KMS-11 (cell line): ENCODE data around the gene HES2.

Source experiments
- H2AFZ ChIP-seq: fragments of 200-600 bp; sonication (generic); 2 replicates; pipeline ENCODE4 v1.6.1; 2016; ENCODE audit warnings: antibody characterized with exemption, mixed run types, low read depth
- H3K27ac ChIP-seq: fragments of 200-600 bp; sonication (generic); 2 replicates; pipeline ENCODE4 v1.6.1; 2016; ENCODE audit warnings: mild to moderate bottlenecking, mixed run types
- H3K27me3 ChIP-seq: fragments of 200-600 bp; sonication (generic); 2 replicates; pipeline ENCODE4 v1.6.1; 2017; ENCODE audit warnings: mild to moderate bottlenecking, low read depth, mixed run types, moderate library complexity; ENCODE audit not compliant: insufficient read depth
- H3K36me3 ChIP-seq: fragments of 200-600 bp; sonication (generic); 2 replicates; pipeline ENCODE4 v1.6.1; 2017; ENCODE audit warnings: mild to moderate bottlenecking, mixed run types; ENCODE audit not compliant: insufficient read depth
- H3K4me1 ChIP-seq: fragments of 200-600 bp; sonication (generic); 2 replicates; pipeline ENCODE4 v1.6.1; 2016; ENCODE audit warnings: mild to moderate bottlenecking, low read depth, mixed run types; ENCODE audit not compliant: poor library complexity, severe bottlenecking
- H3K4me2 ChIP-seq: fragments of 200-600 bp; sonication (generic); 2 replicates; pipeline ENCODE4 v1.7.0; 2016; ENCODE audit warnings: mild to moderate bottlenecking, mixed run types
- H3K4me3 ChIP-seq: fragments of 200-600 bp; sonication (generic); IDR thresholded peaks from 2 replicates; pipeline ENCODE4 v1.6.1; 2017; ENCODE audit warnings: low read depth, low read length, mixed read lengths; ENCODE audit not compliant: insufficient read depth
- H3K79me2 ChIP-seq: fragments of 200-600 bp; sonication (generic); 2 replicates; pipeline ENCODE4 v1.6.1; 2016; ENCODE audit warnings: low read depth, mixed run types; ENCODE audit not compliant: insufficient read depth
- H3K9ac ChIP-seq: fragments of 200-600 bp; sonication (generic); 2 replicates; pipeline ENCODE4 v1.6.1; 2016; ENCODE audit warnings: mild to moderate bottlenecking, mixed run types
- H4K20me1 ChIP-seq: fragments of 200-600 bp; sonication (generic); 2 replicates; pipeline ENCODE4 v1.6.1; 2016; ENCODE audit warnings: mild to moderate bottlenecking, mixed run types; ENCODE audit not compliant: insufficient read depth
- CTCF ChIP-seq: fragments of 200-600 bp; sonication (generic); conservative IDR thresholded peaks from 2 replicates; pipeline ENCODE4 v1.6.1; 2017; ENCODE audit warnings: low read depth, mild to moderate bottlenecking, antibody characterized with exemption, low read length, moderate library complexity, mixed read lengths

Gene HES2

GRCh38 chr1:6466751-6467150 lies 47.0 kb upstream of the HES2 start:
- H3K4me3 ChIP-seq = no peak overlapping the region
- H4K20me1 ChIP-seq = no peaks in the 10 kb centered on the region
- H3K27ac ChIP-seq = no peak overlapping the region
- H3K4me2 ChIP-seq = no peak overlapping the region
- H3K9ac ChIP-seq = no peak overlapping the region
- H3K36me3 ChIP-seq = no peaks in the 10 kb centered on the region
- peaks cover 33% of the 10 kb centered on the region for H3K27me3 ChIP-seq
- H2AFZ ChIP-seq = no peak overlapping the region
- no peaks in the 10 kb centered on the region for H3K79me2 ChIP-seq
- no peak for TF ChIP-seq CTCF
- peaks cover under 1% of the 10 kb centered on the region for H3K4me1 ChIP-seq

- H3K79me2 ChIP-seq = no peaks in the 10 kb centered on the region
- TF ChIP-seq CTCF = no peak
- H3K4me2 ChIP-seq = no peak within 1 kb of the TSS
- no peaks in the 10 kb centered on the region for H4K20me1 ChIP-seq
- H3K4me1 ChIP-seq = no peaks in the 10 kb centered on the region
- no peaks in the 10 kb centered on the region for H3K36me3 ChIP-seq
- H2AFZ ChIP-seq = no peak within 1 kb of the TSS
- peaks cover 34% of the 10 kb centered on the region for H3K27me3 ChIP-seq
- no peak within 1 kb of the TSS for H3K4me3 ChIP-seq
- H3K27ac ChIP-seq = no peak within 1 kb of the TSS
- H3K9ac ChIP-seq = no peak within 1 kb of the TSS
These were observed 46.3 kb upstream of the HES2 start, which contains the start of gene TNFRSF25 for GRCh38 chr1:6466023-6466422. TSS of gene TNFRSF25 (minus strand) at chr1:6466173. CDS start at chr1:6466107, 66 bp downstream.

- H3K27ac ChIP-seq = no peak overlapping the region
- no peaks in the 10 kb centered on the region for H3K36me3 ChIP-seq
- H3K79me2 ChIP-seq = no peaks in the 10 kb centered on the region
- no peak overlapping the region for H3K9ac ChIP-seq
- H3K4me2 ChIP-seq = no peak overlapping the region
- no peaks in the 10 kb centered on the region for H4K20me1 ChIP-seq
- H3K4me1 ChIP-seq = peaks cover 2% of the 10 kb centered on the region
- no peak overlapping the region for H2AFZ ChIP-seq
- peaks cover 39% of the 10 kb centered on the region for H3K27me3 ChIP-seq
- TF ChIP-seq CTCF = no peak
- H3K4me3 ChIP-seq = no peak overlapping the region
These were observed 45.8 kb upstream of the HES2 start for GRCh38 chr1:6465461-6466005.

- Histone ChIP-seq H3K27me3 (peaks cover 41% of the 10 kb centered on the region), H3K4me1 (peaks cover 6% of the 10 kb centered on the region), H4K20me1 (no peaks in the 10 kb centered on the region), H3K36me3 (no peaks in the 10 kb centered on the region), H3K27ac (no peak overlapping the region), H3K4me3 (no peak overlapping the region), H3K9ac (no peak overlapping the region), H2AFZ (no peak overlapping the region), H3K79me2 (no peaks in the 10 kb centered on the region), H3K4me2 (no peak overlapping the region)
- TF ChIP-seq CTCF = no peak
These were observed 45.2 kb upstream of the HES2 start for GRCh38 chr1:6464915-6465314.

- Histone ChIP-seq H2AFZ (no peak overlapping the region), H4K20me1 (no peaks in the 10 kb centered on the region), H3K36me3 (no peaks in the 10 kb centered on the region), H3K4me2 (no peak overlapping the region), H3K27me3 (peaks cover 44% of the 10 kb centered on the region), H3K9ac (no peak overlapping the region), H3K4me1 (peaks cover 6% of the 10 kb centered on the region), H3K79me2 (no peaks in the 10 kb centered on the region), H3K4me3 (no peak overlapping the region), H3K27ac (no peak overlapping the region)
- no peak for TF ChIP-seq CTCF
These were observed 44.8 kb upstream of the HES2 start for GRCh38 chr1:6464514-6464836.
